Effector memory CD4-positive, alpha-beta T cell (primary cell): ENCODE data around the gene STK36.

Source experiments
- DNase-seq, 3 donors: peaks; one replicate each; pipeline ENCODE4 v3.0.0-alpha.2; 2020
- H3K27ac ChIP-seq: 2 replicates; pipeline ENCODE4 v1.7.0; 2013; ENCODE audit warnings: mild to moderate bottlenecking, low read length, moderate library complexity; ENCODE audit not compliant: insufficient read depth, poor library complexity, severe bottlenecking
- H3K27me3 ChIP-seq: replicated peaks from 2 replicates; pipeline ENCODE4 v1.7.0; 2013; ENCODE audit warnings: mild to moderate bottlenecking, low read length; ENCODE audit not compliant: insufficient read depth, control insufficient read depth, poor library complexity, severe bottlenecking
- H3K36me3 ChIP-seq: 2 replicates; pipeline ENCODE4 v1.7.0; 2013; ENCODE audit warnings: mild to moderate bottlenecking, low read length, moderate library complexity; ENCODE audit not compliant: control insufficient read depth, insufficient read depth
- H3K4me1 ChIP-seq: 2 replicates; pipeline ENCODE4 v1.7.0; 2013; ENCODE audit warnings: low read length, mild to moderate bottlenecking; ENCODE audit not compliant: control insufficient read depth, insufficient read depth, poor library complexity, severe bottlenecking
- H3K4me3 ChIP-seq: 2 replicates; pipeline ENCODE4 v1.7.0; 2013; ENCODE audit warnings: low read length, low read depth, mild to moderate bottlenecking; ENCODE audit not compliant: insufficient read depth, poor library complexity, severe bottlenecking
- H3K9me3 ChIP-seq: 2 replicates; pipeline ENCODE4 v1.7.0; 2013; ENCODE audit warnings: mild to moderate bottlenecking, low read length, moderate library complexity; ENCODE audit not compliant: control insufficient read depth

STK36 gene

GRCh38 chr2:218727502-218728165 is 55.7 kb downstream of the STK36 start:
- DNase-seq: no peak
- Histone ChIP-seq H3K27ac (no peak overlapping the region), H3K27me3 (no peaks in the 10 kb centered on the region)

GRCh38 chr2:218729640-218730039 is 57.8 kb downstream of the STK36 start:
- H3K9me3 ChIP-seq: no peaks in the 10 kb centered on the region
- H3K27me3 ChIP-seq: no peaks in the 10 kb centered on the region
- no peak overlapping the region for H3K4me3 ChIP-seq
- no peaks in the 10 kb centered on the region for H3K4me1 ChIP-seq
- H3K27ac ChIP-seq: no peak overlapping the region
- H3K36me3 ChIP-seq: no peaks in the 10 kb centered on the region
- DNase-seq: no peak

More at GRCh38 chr2:218727502-218728165, 55.7 kb downstream of the STK36 start:
- Histone ChIP-seq H3K4me1 (no peaks in the 10 kb centered on the region), H3K4me3 (no peak overlapping the region), H3K36me3 (no peaks in the 10 kb centered on the region), H3K9me3 (no peaks in the 10 kb centered on the region)

- H3K4me1 ChIP-seq: no peaks in the 10 kb centered on the region
- H3K27ac ChIP-seq: no peak overlapping the region
- no peak overlapping the region for H3K4me3 ChIP-seq
Observed at GRCh38 chr2:218732052-218732760, 60.3 kb downstream of the STK36 start.

GRCh38 chr2:218732761-218733158 is 60.9 kb downstream of the STK36 start:
- no peak overlapping the region for H3K4me3 ChIP-seq
- no peaks in the 10 kb centered on the region for H3K27me3 ChIP-seq
- no peaks in the 10 kb centered on the region for H3K9me3 ChIP-seq
- no peak overlapping the region for H3K27ac ChIP-seq
- H3K4me1 ChIP-seq: no peaks in the 10 kb centered on the region
- H3K36me3 ChIP-seq: peaks cover 1% of the 10 kb centered on the region
- DNase-seq: no peak

More at GRCh38 chr2:218732052-218732760, 60.3 kb downstream of the STK36 start:
- no peaks in the 10 kb centered on the region for H3K36me3 ChIP-seq
- H3K9me3 ChIP-seq: no peaks in the 10 kb centered on the region
- DNase-seq: no peak
- no peaks in the 10 kb centered on the region for H3K27me3 ChIP-seq

GRCh38 chr2:218733171-218734021 is 61.5 kb downstream of the STK36 start:
- H3K4me1 ChIP-seq: no peaks in the 10 kb centered on the region
- DNase-seq: no peak
- H3K27ac ChIP-seq: no peak overlapping the region
- no peaks in the 10 kb centered on the region for H3K9me3 ChIP-seq
- no peak overlapping the region for H3K4me3 ChIP-seq
- peaks cover 8% of the 10 kb centered on the region for H3K36me3 ChIP-seq
- no peaks in the 10 kb centered on the region for H3K27me3 ChIP-seq

GRCh38 chr2:218734190-218734975 is 62.5 kb downstream of the STK36 start:
- DNase-seq: no peak
- H3K4me3 ChIP-seq: no peak overlapping the region
- peaks cover 15% of the 10 kb centered on the region for H3K36me3 ChIP-seq
- H3K4me1 ChIP-seq: no peaks in the 10 kb centered on the region
- H3K27me3 ChIP-seq: no peaks in the 10 kb centered on the region
- no peak overlapping the region for H3K27ac ChIP-seq
- no peaks in the 10 kb centered on the region for H3K9me3 ChIP-seq

GRCh38 chr2:218736531-218736930 is 64.6 kb downstream of the STK36 start:
- no peak for DNase-seq
- Histone ChIP-seq H3K36me3 (peaks cover 24% of the 10 kb centered on the region), H3K27me3 (no peaks in the 10 kb centered on the region), H3K4me1 (no peaks in the 10 kb centered on the region), H3K9me3 (no peaks in the 10 kb centered on the region), H3K27ac (no peak overlapping the region), H3K4me3 (no peak overlapping the region)

- Histone ChIP-seq H3K36me3 (peaks cover 50% of the 10 kb centered on the region), H3K4me1 (no peaks in the 10 kb centered on the region), H3K27ac (no peak overlapping the region), H3K4me3 (no peak overlapping the region), H3K27me3 (no peaks in the 10 kb centered on the region), H3K9me3 (no peaks in the 10 kb centered on the region)
- no peak for DNase-seq
Observed at GRCh38 chr2:218743068-218743467, 71.2 kb downstream of the STK36 start.

- Histone ChIP-seq H3K4me3 (no peak overlapping the region), H3K36me3 (peaks cover 50% of the 10 kb centered on the region), H3K27me3 (no peaks in the 10 kb centered on the region), H3K27ac (no peak overlapping the region), H3K4me1 (no peaks in the 10 kb centered on the region), H3K9me3 (no peaks in the 10 kb centered on the region)
- no peak for DNase-seq
Observed at GRCh38 chr2:218744615-218745014, 72.7 kb downstream of the STK36 start.
